Measurements from ENCODE around the gene MACO1.
"Not testable (repeated sequence)": the region's sequence is repeated elsewhere in the genome, so short reads cannot be mapped to it uniquely, and the experiment has no call there.

Gene MACO1

GRCh38 chr1:25458541-25459298 is 28.0 kb downstream of the MACO1 start:
- DNase-seq (ENCODE audit: low read depth in 2 of 2): no peak

GRCh38 chr1:25460020-25460419 is 29.3 kb downstream of the MACO1 start:
- DNase-seq (ENCODE audit: low read depth in 2 of 2): no peak

GRCh38 chr1:25460816-25461215 is 30.1 kb downstream of the MACO1 start:
- not testable (repeated sequence) for DNase-seq (ENCODE audit: low read depth in 2 of 2)

GRCh38 chr1:25461849-25462248 is 31.2 kb downstream of the MACO1 start:
- no peak for DNase-seq (ENCODE audit: low read depth in 2 of 2)

GRCh38 chr1:25462732-25463131 is 32.0 kb downstream of the MACO1 start:
- no peak for DNase-seq (ENCODE audit: low read depth in 2 of 2)

- DNase-seq (ENCODE audit: low read depth in 2 of 2): no peak
Measured at GRCh38 chr1:25467193-25467592, 36.5 kb downstream of the MACO1 start.

- no peak for DNase-seq (ENCODE audit: low read depth in 2 of 2)
Measured at GRCh38 chr1:25467616-25468015, 36.9 kb downstream of the MACO1 start.

- DNase-seq (ENCODE audit: low read depth in 2 of 2): no peak
Measured at GRCh38 chr1:25468033-25468432, 37.3 kb downstream of the MACO1 start.

GRCh38 chr1:25469177-25469576 is 38.5 kb downstream of the MACO1 start:
- no peak for DNase-seq (ENCODE audit: low read depth in 2 of 2)

- DNase-seq (ENCODE audit: low read depth in 2 of 2): peak in 1 of 2 donors; percentile 7
Measured at GRCh38 chr1:25472471-25472870, 41.8 kb downstream of the MACO1 start.

- DNase-seq (ENCODE audit: low read depth in 2 of 2): no peak
Measured at GRCh38 chr1:25473653-25474225, 43.0 kb downstream of the MACO1 start.

GRCh38 chr1:25474439-25475047 is 43.8 kb downstream of the MACO1 start:
- no peak for DNase-seq (ENCODE audit: low read depth in 2 of 2)

- DNase-seq (ENCODE audit: low read depth in 2 of 2): no peak
Measured at GRCh38 chr1:25476186-25477097, 45.7 kb downstream of the MACO1 start.

- DNase-seq (ENCODE audit: low read depth in 2 of 2): no peak
Measured at GRCh38 chr1:25477448-25478034, 46.8 kb downstream of the MACO1 start.

- no peak for DNase-seq (ENCODE audit: low read depth in 2 of 2)
Measured at GRCh38 chr1:25478633-25479032, 47.9 kb downstream of the MACO1 start.

- no peak for DNase-seq (ENCODE audit: low read depth in 2 of 2)
Measured at GRCh38 chr1:25481625-25482024, 50.9 kb downstream of the MACO1 start.

GRCh38 chr1:25482211-25482610 is 51.5 kb downstream of the MACO1 start:
- no peak for DNase-seq (ENCODE audit: low read depth in 2 of 2)

GRCh38 chr1:25484096-25484495 is 53.4 kb downstream of the MACO1 start:
- DNase-seq (ENCODE audit: low read depth in 2 of 2): no peak

- DNase-seq (ENCODE audit: low read depth in 2 of 2): no peak
Measured at GRCh38 chr1:25484533-25484932, 53.8 kb downstream of the MACO1 start.

GRCh38 chr1:25485536-25486411 is 55.1 kb downstream of the MACO1 start:
- DNase-seq (ENCODE audit: low read depth in 2 of 2): no peak

GRCh38 chr1:25486602-25487001 is 55.9 kb downstream of the MACO1 start:
- DNase-seq (ENCODE audit: low read depth in 2 of 2): no peak

All from stimulated activated CD4-positive, alpha-beta T cell treated with anti-CD3 and anti-CD28 coated beads, Interleukin-15, amount 100 ng/mL, for 48 hours (primary cell).